Ishikawa (cell line): ENCODE data around the gene TMEM108.

Experiments
- EP300 ChIP-seq: IDR thresholded peaks from 2 replicates; pipeline ENCODE4 v1.6.1; 2012; ENCODE audit warnings: borderline replicate concordance
- YY1 ChIP-seq: IDR thresholded peaks from 2 replicates; pipeline ENCODE4 v1.6.1; 2012; ENCODE audit warnings: low read depth
- TF ChIP-seq, protein P1 (sequence below): IDR thresholded peaks from 2 replicates; pipeline ENCODE4 v1.6.1; 2012; ENCODE audit warnings: low read depth, mild to moderate bottlenecking

DNA sequence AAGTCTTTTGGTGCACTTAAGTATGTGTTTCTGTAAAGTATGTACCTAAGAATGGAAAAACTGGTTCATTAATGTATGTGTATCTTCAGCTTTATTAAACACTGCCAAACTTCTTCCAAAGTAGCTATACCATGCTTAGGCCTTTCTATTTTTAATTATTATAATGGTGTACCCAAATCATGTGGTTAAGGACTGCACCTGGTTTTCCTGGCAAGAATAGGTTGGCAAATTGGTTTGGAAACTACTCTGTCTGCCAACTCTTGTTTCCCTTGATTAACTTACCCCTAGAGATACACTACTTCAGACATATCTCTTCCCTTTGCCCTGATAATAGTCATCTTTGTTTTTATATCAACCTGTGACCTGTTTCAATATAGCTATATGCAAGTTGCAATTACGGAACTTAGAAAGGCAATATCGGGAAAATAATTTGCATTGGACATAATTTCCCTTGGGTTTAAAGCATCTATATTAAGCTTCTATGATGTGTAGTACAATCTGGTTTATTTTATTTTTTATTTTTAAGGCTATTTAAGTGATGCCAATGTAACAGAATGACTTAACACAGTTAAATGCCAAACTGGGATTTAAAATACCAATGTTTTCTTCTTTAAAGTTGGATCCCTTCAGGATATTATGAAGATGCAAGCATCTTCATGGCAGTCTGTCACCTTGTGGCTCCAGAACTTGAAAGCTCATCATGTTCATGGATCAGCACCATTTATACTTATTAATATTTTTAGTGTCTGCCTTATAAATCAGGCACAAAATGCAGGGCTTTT, 40.6 kb upstream of the TMEM108 start:
- TF ChIP-seq, protein P1, sequence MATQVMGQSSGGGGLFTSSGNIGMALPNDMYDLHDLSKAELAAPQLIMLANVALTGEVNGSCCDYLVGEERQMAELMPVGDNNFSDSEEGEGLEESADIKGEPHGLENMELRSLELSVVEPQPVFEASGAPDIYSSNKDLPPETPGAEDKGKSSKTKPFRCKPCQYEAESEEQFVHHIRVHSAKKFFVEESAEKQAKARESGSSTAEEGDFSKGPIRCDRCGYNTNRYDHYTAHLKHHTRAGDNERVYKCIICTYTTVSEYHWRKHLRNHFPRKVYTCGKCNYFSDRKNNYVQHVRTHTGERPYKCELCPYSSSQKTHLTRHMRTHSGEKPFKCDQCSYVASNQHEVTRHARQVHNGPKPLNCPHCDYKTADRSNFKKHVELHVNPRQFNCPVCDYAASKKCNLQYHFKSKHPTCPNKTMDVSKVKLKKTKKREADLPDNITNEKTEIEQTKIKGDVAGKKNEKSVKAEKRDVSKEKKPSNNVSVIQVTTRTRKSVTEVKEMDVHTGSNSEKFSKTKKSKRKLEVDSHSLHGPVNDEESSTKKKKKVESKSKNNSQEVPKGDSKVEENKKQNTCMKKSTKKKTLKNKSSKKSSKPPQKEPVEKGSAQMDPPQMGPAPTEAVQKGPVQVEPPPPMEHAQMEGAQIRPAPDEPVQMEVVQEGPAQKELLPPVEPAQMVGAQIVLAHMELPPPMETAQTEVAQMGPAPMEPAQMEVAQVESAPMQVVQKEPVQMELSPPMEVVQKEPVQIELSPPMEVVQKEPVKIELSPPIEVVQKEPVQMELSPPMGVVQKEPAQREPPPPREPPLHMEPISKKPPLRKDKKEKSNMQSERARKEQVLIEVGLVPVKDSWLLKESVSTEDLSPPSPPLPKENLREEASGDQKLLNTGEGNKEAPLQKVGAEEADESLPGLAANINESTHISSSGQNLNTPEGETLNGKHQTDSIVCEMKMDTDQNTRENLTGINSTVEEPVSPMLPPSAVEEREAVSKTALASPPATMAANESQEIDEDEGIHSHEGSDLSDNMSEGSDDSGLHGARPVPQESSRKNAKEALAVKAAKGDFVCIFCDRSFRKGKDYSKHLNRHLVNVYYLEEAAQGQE = no peak
- TF ChIP-seq EP300 (no peak), YY1 (no peak)
